ENCODE results near the gene SLC9A5. TPM values are rescaled to one million over a fixed set of nuclear protein-coding genes. Genes with fewer than 3 reads are reported as not detected.

SLC9A5 gene
- total and polyA plus RNA-seq, 10 donors = 6.0 to 34.1 (median 18.2) TPM

DNA sequence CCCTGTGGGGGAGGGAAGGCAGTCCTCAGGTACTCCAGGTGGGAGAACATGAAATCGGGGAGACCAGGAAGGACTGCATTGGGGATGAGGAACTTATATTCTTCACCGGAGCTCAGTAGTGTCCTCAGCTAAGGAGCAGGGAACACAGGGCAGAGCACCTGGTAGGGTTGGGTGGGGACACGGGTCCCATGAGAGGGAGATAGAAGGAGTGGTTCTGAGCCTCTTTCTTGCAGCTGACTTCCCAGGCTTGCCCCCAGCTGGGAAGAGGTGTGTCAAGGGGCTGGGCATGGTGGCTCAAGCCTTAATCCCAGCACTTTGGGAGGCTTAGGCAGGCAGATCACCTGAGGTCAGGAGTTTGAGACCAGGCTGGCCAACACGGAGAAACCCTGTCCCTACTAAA, 3.6 kb upstream of the SLC9A5 start:
- Histone ChIP-seq H3K27ac (peak overlapping the region; percentile 89 to 96 (median 92)), H3K27me3 (replicated peaks in 1 of 7) (peaks cover 0 to 23% (median 7%) of the 10 kb centered on the region in 7 donors), H3K36me3 (peaks cover 0 to 29% (median 1%) of the 10 kb centered on the region in 6 donors), H3K9me3 (no peaks in the 10 kb centered on the region), H3K4me1 (peaks cover 56 to 97% (median 84%) of the 10 kb centered on the region in 6 donors), H3K4me3 (peak overlapping the region; percentile 65 to 95 (median 93))
- WGBS, 5 donors = 31 to 48% (median 39%) methylated on average over 4 of the region's 4 CpGs
- peak; percentile 74 for DNase-seq
- intact Hi-C loops (cut with DNase I; ENCODE audit: low total_unique reads) = no loop called here
- TF ChIP-seq POLR2A (IDR thresholded peaks at IDR 0.05) (no peak), POLR2AphosphoS5 (IDR thresholded peaks at IDR 0.05) (no peak)
- TF ChIP-seq, protein P1, sequence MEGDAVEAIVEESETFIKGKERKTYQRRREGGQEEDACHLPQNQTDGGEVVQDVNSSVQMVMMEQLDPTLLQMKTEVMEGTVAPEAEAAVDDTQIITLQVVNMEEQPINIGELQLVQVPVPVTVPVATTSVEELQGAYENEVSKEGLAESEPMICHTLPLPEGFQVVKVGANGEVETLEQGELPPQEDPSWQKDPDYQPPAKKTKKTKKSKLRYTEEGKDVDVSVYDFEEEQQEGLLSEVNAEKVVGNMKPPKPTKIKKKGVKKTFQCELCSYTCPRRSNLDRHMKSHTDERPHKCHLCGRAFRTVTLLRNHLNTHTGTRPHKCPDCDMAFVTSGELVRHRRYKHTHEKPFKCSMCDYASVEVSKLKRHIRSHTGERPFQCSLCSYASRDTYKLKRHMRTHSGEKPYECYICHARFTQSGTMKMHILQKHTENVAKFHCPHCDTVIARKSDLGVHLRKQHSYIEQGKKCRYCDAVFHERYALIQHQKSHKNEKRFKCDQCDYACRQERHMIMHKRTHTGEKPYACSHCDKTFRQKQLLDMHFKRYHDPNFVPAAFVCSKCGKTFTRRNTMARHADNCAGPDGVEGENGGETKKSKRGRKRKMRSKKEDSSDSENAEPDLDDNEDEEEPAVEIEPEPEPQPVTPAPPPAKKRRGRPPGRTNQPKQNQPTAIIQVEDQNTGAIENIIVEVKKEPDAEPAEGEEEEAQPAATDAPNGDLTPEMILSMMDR (IDR thresholded peaks at IDR 0.05 in 8 of 11, conservative IDR thresholded peaks at IDR 0.05 in 3 of 11) = no peak

DNA sequence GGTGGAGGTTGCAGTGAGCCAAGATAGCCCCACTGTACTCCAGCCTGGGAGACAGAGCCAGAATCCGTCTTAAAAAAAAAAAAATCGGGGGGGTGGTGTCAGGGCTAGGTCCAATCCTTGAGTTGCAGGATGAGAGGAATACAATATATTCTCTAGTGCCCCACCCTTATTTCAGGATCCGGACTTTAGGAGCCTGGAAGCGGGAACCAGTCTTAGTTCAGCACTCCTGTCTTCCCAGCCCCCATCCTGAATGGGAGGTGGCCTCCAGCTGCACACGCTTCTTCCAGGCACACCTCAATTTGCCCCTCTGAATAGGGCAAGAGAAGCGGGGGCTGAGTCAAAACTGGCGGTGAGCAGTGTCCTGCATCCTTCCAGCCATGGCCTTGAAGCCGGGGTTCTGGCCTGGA, 3.1 kb upstream of the SLC9A5 start:
- intact Hi-C loops (cut with DNase I; ENCODE audit: low total_unique reads) = no loop called here
- Histone ChIP-seq H3K27me3 (replicated peaks in 1 of 7) (peaks cover 0 to 28% (median 7%) of the 10 kb centered on the region in 7 donors), H3K27ac (peak overlapping the region; percentile 89 to 96 (median 92)), H3K4me3 (peak overlapping the region; percentile 65 to 95 (median 93)), H3K9me3 (no peaks in the 10 kb centered on the region), H3K4me1 (peaks cover 51 to 94% (median 79%) of the 10 kb centered on the region in 6 donors), H3K36me3 (peaks cover 0 to 24% (median 0%) of the 10 kb centered on the region in 6 donors)
- no peak for DNase-seq
- 21 to 41% (median 31%) methylated on average over 7 to 8 of the region's 8 CpGs for WGBS, 5 donors
- no peak for TF ChIP-seq POLR2AphosphoS5 (IDR thresholded peaks at IDR 0.05)
- no peak for TF ChIP-seq POLR2A (IDR thresholded peaks at IDR 0.05)
- TF ChIP-seq, protein P1 (IDR thresholded peaks at IDR 0.05 in 8 of 11, conservative IDR thresholded peaks at IDR 0.05 in 3 of 11) = no peak

DNA sequence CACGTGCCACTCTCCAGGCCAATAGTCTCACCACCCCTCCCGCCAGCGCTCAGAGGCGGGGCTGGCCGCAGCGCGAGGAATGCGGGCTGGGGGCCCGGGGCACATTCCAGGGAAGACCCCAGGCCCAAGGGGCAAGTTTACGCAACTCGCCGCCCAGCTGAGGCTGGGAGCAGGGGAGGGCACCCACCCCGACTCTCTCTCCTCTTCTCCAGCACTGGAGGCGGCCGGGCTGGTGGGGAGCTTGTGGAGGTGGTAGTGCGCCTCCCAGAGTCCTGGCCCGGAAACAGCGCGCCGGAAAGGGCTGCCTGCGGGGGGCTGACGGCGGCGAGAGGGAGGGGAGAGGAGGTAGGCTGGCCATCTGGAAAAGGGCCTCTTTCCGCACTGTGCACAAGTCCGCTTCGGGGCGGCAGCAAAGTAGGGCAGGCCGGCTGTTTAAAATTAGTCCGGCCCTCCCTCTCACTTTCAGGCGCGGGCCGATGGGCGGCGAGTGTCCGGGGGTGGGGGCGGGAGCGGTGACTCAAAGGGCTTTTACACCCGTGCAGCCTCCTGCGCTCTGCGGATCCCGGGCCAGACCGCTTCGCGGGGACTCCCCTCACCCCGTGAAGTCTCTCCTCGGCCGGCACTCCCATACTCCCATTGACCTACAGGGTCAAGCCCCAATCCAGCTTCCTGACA, 2.6 kb upstream of the SLC9A5 start:
- peak; percentile 93 for DNase-seq
- WGBS, 5 donors = 0 to 1% (median 1%) methylated on average over 18 to 48 of the region's 48 CpGs
- Histone ChIP-seq H3K4me1 (peaks cover 49 to 94% (median 74%) of the 10 kb centered on the region in 6 donors), H3K4me3 (peak overlapping the region; percentile 65 to 95 (median 93)), H3K27me3 (replicated peaks in 1 of 7) (peaks cover 0 to 30% (median 7%) of the 10 kb centered on the region in 7 donors), H3K9me3 (no peaks in the 10 kb centered on the region), H3K27ac (peak overlapping the region; percentile 89 to 96 (median 92)), H3K36me3 (peaks cover 0 to 19% (median 0%) of the 10 kb centered on the region in 6 donors)
- peak; percentile 68 to 87 (median 82) for TF ChIP-seq POLR2AphosphoS5 (IDR thresholded peaks at IDR 0.05)
- TF ChIP-seq, protein P1 (IDR thresholded peaks at IDR 0.05 in 8 of 11, conservative IDR thresholded peaks at IDR 0.05 in 3 of 11) = peak in 4 of 11 experiments; percentile 11 to 45 (median 28)
- TF ChIP-seq POLR2A (IDR thresholded peaks at IDR 0.05) = peak in 1 of 3 donors; percentile 47
- intact Hi-C loops (cut with DNase I; ENCODE audit: low total_unique reads) = no loop called here

DNA sequence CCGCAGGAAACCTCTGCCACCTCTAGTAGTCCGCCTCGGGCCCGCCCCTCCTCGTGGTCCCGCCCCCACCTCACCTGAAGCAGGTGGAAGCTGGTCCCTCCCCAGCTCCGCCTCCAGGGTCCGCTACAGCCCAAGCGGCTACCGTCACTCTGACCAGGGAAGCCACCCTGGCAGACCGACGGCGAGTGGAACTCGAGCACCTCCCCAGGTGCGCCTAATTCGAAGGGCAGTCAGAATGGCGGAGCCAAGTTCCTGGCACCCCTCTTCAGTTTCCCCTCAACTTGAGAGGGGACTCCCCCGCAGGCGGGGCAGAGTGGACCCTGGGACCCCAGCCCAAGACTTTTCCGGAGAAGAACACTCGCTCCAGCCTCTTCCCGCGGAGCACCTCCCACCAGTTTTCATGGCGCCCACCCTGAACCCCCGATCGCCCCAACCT, 2.0 kb upstream of the SLC9A5 start:
- Histone ChIP-seq H3K4me1 (peaks cover 43 to 88% (median 68%) of the 10 kb centered on the region in 6 donors), H3K9me3 (no peaks in the 10 kb centered on the region), H3K36me3 (peaks cover 0 to 14% (median 0%) of the 10 kb centered on the region in 6 donors), H3K4me3 (peak overlapping the region; percentile 65 to 95 (median 93)), H3K27me3 (replicated peaks in 1 of 7) (peaks cover 0 to 30% (median 7%) of the 10 kb centered on the region in 7 donors), H3K27ac (peak overlapping the region; percentile 89 to 96 (median 92))
- DNase-seq = peak; percentile 91
- intact Hi-C loops (cut with DNase I; ENCODE audit: low total_unique reads) = no loop called here
- TF ChIP-seq, protein P1 (IDR thresholded peaks at IDR 0.05 in 8 of 11, conservative IDR thresholded peaks at IDR 0.05 in 3 of 11) = no peak
- TF ChIP-seq POLR2AphosphoS5 (IDR thresholded peaks at IDR 0.05) = no peak
- no peak for TF ChIP-seq POLR2A (IDR thresholded peaks at IDR 0.05)
- WGBS, 5 donors = 0 to 1% (median 0%) methylated on average over 13 to 26 of the region's 26 CpGs
